Endothelial cell of umbilical vein (primary cell): ENCODE measurements around the gene PLK1. TPM values are rescaled to one million over a fixed set of nuclear protein-coding genes. Genes with fewer than 3 reads are reported as not detected.

Source experiments
- BruUV-seq: library from RNA; stranded (reverse); fragments of 400-500 nt; replicated peaks from 2 replicates; lab custom pipeline; 2021; lab: Mats Ljungman, UMichigan
- CTCF ChIA-PET: fragments of 300-600, 350-600 bp; sonication (Branson Sonifier 250); formaldehyde crosslinking; loops from one replicate; lab custom pipeline; 2021; ENCODE audit warnings: antibody characterized with exemption, inconsistent platforms; lab: Charles Lee
- POLR2A ChIA-PET: fragments of 300-600, 350-600 bp; sonication (Branson Sonifier 250); formaldehyde crosslinking; loops from one replicate; lab custom pipeline; 2021; ENCODE audit warnings: antibody characterized with exemption, inconsistent platforms; lab: Charles Lee
- DNase-seq: peaks from one replicate; pipeline ENCODE4 v3.0.0-alpha.2; 2011; ENCODE audit warnings: low read depth, low spot score
- FAIRE-seq: peaks from 2 replicates; lab custom pipeline; 2011; peaks lifted over from hg19 to GRCh38; lab: Jason Lieb, UNC
- H2AFZ ChIP-seq: 2 replicates; pipeline ENCODE4 v1.6.0; 2012; ENCODE audit warnings: low read depth, low read length, control low read depth, inconsistent platforms
- H3K27ac ChIP-seq: 2 replicates; pipeline ENCODE4 v1.5.1; 2011; ENCODE audit warnings: low read depth, mild to moderate bottlenecking, control low read depth, low read length, moderate library complexity; ENCODE audit not compliant: insufficient read depth
- H3K27me3 ChIP-seq, 2 experiments: 2 replicates each; pipeline versions ENCODE4 v1.6.0 to v1.6.1; 2011; ENCODE audit warnings: low read length in 2 of 2, mixed read lengths in 1 of 2; ENCODE audit not compliant: control insufficient read depth in 2 of 2, insufficient read depth in 2 of 2
- H3K36me3 ChIP-seq, 2 experiments: 2 replicates in 1 of 2; 3 replicates in 1 of 2; pipeline ENCODE4 v1.5.1; 2011; ENCODE audit warnings: low read length in 2 of 2, mild to moderate bottlenecking in 1 of 2, moderate library complexity in 1 of 2; ENCODE audit not compliant: control insufficient read depth in 2 of 2, insufficient read depth in 2 of 2; ENCODE audit errors: extremely low read depth in 1 of 2
- H3K4me1 ChIP-seq: 3 replicates; pipeline ENCODE4 v1.5.1; 2011; ENCODE audit warnings: mild to moderate bottlenecking, low read length; ENCODE audit not compliant: control insufficient read depth, insufficient read depth; ENCODE audit errors: extremely low read depth
- H3K4me2 ChIP-seq: 2 replicates; pipeline ENCODE4 v1.6.1; 2011; ENCODE audit warnings: low read length, control low read depth, mixed read lengths; ENCODE audit not compliant: insufficient read depth
- H3K4me3 ChIP-seq, 3 experiments: fragments of 200-600 bp in 1 of 3; sonication (generic), shearing (Covaris generic) in 1 of 3; replicated peaks in 1 of 3; 2 replicates each; pipeline ENCODE4 v1.5.1; 2011 to 2016; ENCODE audit warnings: control low read depth in 3 of 3, low read length in 3 of 3, mild to moderate bottlenecking in 2 of 3, inconsistent platforms in 1 of 3, low read depth in 1 of 3, moderate library complexity in 1 of 3; ENCODE audit not compliant: insufficient read depth in 1 of 3
- H3K79me2 ChIP-seq: 2 replicates; pipeline ENCODE4 v1.6.0; 2012; ENCODE audit warnings: low read length, inconsistent platforms; ENCODE audit not compliant: control insufficient read depth, insufficient read depth
- H3K9ac ChIP-seq: replicated peaks from 2 replicates; pipeline ENCODE3; 2011; ENCODE audit warnings: low read length, control low read depth; ENCODE audit not compliant: insufficient read depth; ENCODE audit errors: extremely low read depth
- H3K9me1 ChIP-seq: replicated peaks from 3 replicates; pipeline ENCODE4 v1.6.0; 2011; ENCODE audit warnings: mild to moderate bottlenecking, low read length; ENCODE audit not compliant: control insufficient read depth, insufficient read depth; ENCODE audit errors: extremely low read depth
- H3K9me3 ChIP-seq: replicated peaks from 2 replicates; pipeline ENCODE4 v1.5.1; 2012; ENCODE audit warnings: low read length, inconsistent platforms; ENCODE audit not compliant: control insufficient read depth, insufficient read depth
- H4K20me1 ChIP-seq: replicated peaks from 2 replicates; pipeline ENCODE3; 2011; ENCODE audit warnings: mild to moderate bottlenecking, low read length; ENCODE audit not compliant: control insufficient read depth, insufficient read depth; ENCODE audit errors: extremely low read depth
- CTCF ChIP-seq, 2 donors: IDR thresholded peaks; 1 replicate in 1 of 2; 2 replicates in 1 of 2; pipeline ENCODE4 v1.5.1; 2011; ENCODE audit warnings: low read length in 2 of 2, mild to moderate bottlenecking in 2 of 2, moderate library complexity in 2 of 2, control low read depth in 1 of 2, inconsistent platforms in 1 of 2, low read depth in 1 of 2; ENCODE audit not compliant: insufficient read depth in 1 of 2; ENCODE audit errors: extremely low read depth in 1 of 2
- EZH2 ChIP-seq: IDR thresholded peaks from 2 replicates; pipeline ENCODE4 v1.6.1; 2012; ENCODE audit warnings: borderline replicate concordance, low read depth, mild to moderate bottlenecking, moderate library complexity, low read length, inconsistent platforms; ENCODE audit not compliant: severe bottlenecking
- FOS ChIP-seq: IDR thresholded peaks from 2 replicates; pipeline ENCODE4 v1.6.1; 2011; ENCODE audit warnings: mild to moderate bottlenecking, low read length, moderate library complexity, borderline replicate concordance; ENCODE audit not compliant: insufficient read depth
- GATA2 ChIP-seq: IDR thresholded peaks from 2 replicates; pipeline ENCODE4 v1.7.0; 2011; ENCODE audit warnings: low read depth, mild to moderate bottlenecking, moderate library complexity, mixed read lengths, low read length; ENCODE audit not compliant: insufficient read length, insufficient read depth
- JUN ChIP-seq: IDR thresholded peaks from 2 replicates; pipeline ENCODE4 v1.6.1; 2011; ENCODE audit warnings: borderline replicate concordance, low read depth; ENCODE audit not compliant: insufficient read length, insufficient read depth
- MYC ChIP-seq: IDR thresholded peaks from one replicate; pipeline ENCODE4 v1.6.1; 2011; ENCODE audit warnings: mild to moderate bottlenecking, low read depth, low read length
- POLR2A ChIP-seq: IDR thresholded peaks from 2 replicates; pipeline ENCODE4 v1.6.1; 2012; ENCODE audit warnings: low read depth, mild to moderate bottlenecking, control low read depth, low read length
- POLR2AphosphoS5 ChIP-seq: IDR thresholded peaks from 2 replicates; pipeline ENCODE4 v1.6.1; 2012; ENCODE audit warnings: low read depth, mild to moderate bottlenecking, control low read depth, low read length, moderate library complexity; ENCODE audit not compliant: insufficient read depth
- dilution Hi-C: fragments of 300-500 bp; cut with MboI; formaldehyde crosslinking; loops from one replicate; pipeline ENCODE4 v1.15.0; 2019; ENCODE audit warnings: low sequenced_read_pairs; ENCODE audit not compliant: extremely low pct_ligation_motif_present
- intact Hi-C: fragments of 100-400 bp; cut with micrococcal nuclease; formaldehyde crosslinking; loops from one replicate; pipeline ENCODE4 v1.10.0; 2022
- polyA plus RNA-seq, 4 experiments: library from polyadenylated mRNA; depleted of rRNA in 3 of 4; stranded (reverse) in 3 of 4; unstranded in 1 of 4; fragments of >200 nt; gene quantifications; 2 replicates each; pipeline versions ENCODE4 v1.2.1 to v1.2.3, GENCODE V29; 2011 to 2012; ENCODE audit warnings: missing spikeins in 1 of 4
- total RNA-seq: library from RNA; stranded (reverse); gene quantifications from 2 replicates; pipeline ENCODE4 v1.2.3, GENCODE V29; 2021
- TF ChIP-seq, protein P1 (sequence below): IDR thresholded peaks from 2 replicates; pipeline ENCODE4 v1.6.1; 2011; ENCODE audit not compliant: insufficient read depth, insufficient read length

The PLK1 gene
- total and polyA plus RNA-seq, 2 donors (not counting 3 experiments of a cell fraction or from before 2014, with no cell fraction given): 94.9 to 109 TPM

DNA sequence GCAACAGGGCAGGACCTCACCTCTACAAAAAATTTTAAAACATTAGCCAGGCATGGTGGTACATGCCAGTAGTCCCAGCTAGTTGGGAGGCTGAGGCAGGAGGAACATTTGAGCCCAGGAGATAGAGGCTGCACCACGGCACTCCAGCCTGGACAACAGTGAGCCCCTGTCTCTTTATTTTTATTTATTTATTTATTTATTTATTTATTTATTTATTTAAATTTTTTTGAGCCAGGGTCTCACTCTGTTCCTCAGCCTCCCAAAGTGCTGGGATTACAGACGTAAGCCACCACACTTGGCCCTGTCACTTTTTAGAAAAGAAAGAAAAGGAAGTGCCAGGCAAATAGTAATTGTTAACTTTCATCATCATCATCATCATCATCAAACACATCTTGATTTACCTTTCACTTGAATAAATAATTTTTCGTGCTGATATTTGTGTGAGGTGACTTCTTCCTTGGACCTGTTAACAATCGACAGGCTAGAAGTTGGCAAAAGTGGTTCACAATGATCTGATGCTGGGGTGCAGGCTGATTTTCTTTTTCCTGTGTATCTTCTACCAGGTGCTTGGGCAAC, 44.1 kb upstream of the PLK1 start:
- Histone ChIP-seq H3K36me3 (peaks cover 7 to 15% of the 10 kb centered on the region in 2 experiments), H2AFZ (no peak overlapping the region), H3K4me3 (no peak overlapping the region), H3K27ac (no peak overlapping the region), H3K9me1 (no peaks in the 10 kb centered on the region), H4K20me1 (no peaks in the 10 kb centered on the region), H3K4me1 (no peaks in the 10 kb centered on the region), H3K4me2 (no peak overlapping the region), H3K79me2 (peaks cover 6% of the 10 kb centered on the region), H3K9ac (no peak overlapping the region), H3K9me3 (no peaks in the 10 kb centered on the region), H3K27me3 (no peaks in the 10 kb centered on the region)
- CTCF ChIA-PET: no interaction called here
- POLR2A ChIA-PET: no interaction called here
- intact Hi-C loops: no loop called here
- BruUV-seq: no TSS peak
- TF ChIP-seq JUN (no peak), FOS (no peak), POLR2A (no peak), POLR2AphosphoS5 (no peak), EZH2 (no peak), GATA2 (no peak), CTCF (IDR thresholded peaks at IDR 0.05; ENCODE audit: extremely low read depth in 1 of 2, insufficient read depth in 1 of 2, low read depth in 1 of 2, low read length in 2 of 2) (no peak), MYC (no peak)
- TF ChIP-seq, protein P1, sequence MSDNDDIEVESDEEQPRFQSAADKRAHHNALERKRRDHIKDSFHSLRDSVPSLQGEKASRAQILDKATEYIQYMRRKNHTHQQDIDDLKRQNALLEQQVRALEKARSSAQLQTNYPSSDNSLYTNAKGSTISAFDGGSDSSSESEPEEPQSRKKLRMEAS: no peak
- DNase-seq (no peak), FAIRE-seq (no peak)
- dilution Hi-C loops: no loop called here
